HG03354 (cell line): ENCODE results near the gene MAP2K7.

Experiments
- ATAC-seq: cut with Tn5 transposase; IDR thresholded peaks from one replicate; pipeline ENCODE4 v1.9.1; 2021; ENCODE audit warnings: mild to moderate bottlenecking; ENCODE audit not compliant: unreplicated experiment, poor library complexity, severe bottlenecking

Gene MAP2K7

DNA sequence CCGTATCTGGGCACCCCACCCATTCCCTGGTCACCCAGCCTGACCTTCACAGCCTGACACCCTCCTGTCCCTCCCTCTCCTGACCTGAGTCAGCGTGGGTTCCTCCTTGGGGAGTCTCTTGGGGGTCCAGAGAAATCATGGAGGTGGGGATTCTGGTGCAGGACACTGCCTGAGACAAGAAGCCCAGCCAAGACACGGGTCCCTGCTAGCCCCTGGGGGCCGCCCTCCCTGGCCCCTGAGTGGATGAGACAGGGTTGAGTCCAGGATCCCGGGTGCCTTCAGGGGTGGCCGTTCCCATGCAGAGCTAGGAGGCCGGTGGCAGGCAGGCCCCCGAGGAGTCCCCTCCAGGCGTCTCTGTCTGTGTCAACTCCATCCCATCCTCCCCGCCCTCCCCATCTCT is 1.6 kb downstream of the MAP2K7 start:
- no peak for ATAC-seq

DNA sequence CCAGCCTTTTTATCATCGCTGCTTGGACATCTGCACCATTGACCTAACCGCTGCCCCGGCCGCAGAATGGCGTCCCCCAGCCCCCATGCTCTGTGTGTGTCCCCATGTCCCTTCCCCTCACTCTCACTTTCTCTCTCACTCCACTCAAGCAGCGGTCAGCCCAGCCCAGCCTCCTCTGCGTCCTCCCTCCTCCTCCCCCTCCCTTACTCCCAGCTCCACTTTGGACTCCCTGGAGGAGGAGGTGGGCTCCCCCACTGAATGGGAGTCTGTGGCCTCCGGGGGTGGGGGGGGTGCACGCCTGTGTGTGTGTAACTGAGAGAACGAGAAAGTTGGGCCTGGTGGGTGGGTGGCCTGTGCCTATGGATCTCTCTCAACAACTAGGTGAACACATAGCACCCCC is 2.2 kb downstream of the MAP2K7 start:
- no peak for ATAC-seq

DNA sequence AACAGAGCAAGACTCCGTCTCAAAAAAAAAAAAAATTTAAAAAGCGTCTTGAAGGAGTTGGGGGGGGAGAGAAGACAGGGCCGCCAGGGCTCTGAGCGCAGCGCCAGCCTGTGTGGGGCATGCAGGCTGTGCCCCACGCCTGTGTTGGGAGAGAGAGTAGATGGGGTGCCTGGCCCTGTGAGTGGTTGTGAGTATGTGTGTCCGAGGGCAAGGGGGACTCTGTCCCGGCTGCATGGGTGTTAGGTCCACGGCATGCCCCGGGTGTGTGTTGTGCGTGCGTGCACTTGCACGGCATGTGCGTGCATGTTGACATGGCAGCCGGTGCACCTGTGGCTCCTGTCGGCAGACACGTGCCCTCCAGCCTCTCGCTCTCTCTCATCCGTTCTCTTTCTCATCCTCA is 3.4 kb downstream of the MAP2K7 start:
- no peak for ATAC-seq

DNA sequence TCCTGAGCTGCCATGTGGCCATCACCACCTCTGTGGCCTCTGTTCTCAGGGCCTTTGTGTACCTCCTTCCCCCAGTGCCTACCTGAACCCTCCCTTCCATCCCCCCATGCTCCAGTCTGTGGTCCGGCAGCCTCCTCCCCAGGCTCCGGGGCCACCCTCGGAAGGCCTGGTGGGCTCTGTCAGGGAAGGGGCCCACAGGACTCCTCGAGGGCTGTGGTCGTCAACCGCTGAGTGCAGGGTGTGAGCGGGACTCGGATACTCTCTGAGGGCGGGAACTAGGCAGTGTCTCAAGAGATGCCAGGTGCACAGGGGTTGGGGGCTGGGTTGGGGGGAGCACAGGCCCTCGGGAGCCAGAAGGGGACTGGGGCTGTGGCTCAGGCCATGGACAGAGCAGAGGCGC is 3.9 kb downstream of the MAP2K7 start:
- no peak for ATAC-seq

DNA sequence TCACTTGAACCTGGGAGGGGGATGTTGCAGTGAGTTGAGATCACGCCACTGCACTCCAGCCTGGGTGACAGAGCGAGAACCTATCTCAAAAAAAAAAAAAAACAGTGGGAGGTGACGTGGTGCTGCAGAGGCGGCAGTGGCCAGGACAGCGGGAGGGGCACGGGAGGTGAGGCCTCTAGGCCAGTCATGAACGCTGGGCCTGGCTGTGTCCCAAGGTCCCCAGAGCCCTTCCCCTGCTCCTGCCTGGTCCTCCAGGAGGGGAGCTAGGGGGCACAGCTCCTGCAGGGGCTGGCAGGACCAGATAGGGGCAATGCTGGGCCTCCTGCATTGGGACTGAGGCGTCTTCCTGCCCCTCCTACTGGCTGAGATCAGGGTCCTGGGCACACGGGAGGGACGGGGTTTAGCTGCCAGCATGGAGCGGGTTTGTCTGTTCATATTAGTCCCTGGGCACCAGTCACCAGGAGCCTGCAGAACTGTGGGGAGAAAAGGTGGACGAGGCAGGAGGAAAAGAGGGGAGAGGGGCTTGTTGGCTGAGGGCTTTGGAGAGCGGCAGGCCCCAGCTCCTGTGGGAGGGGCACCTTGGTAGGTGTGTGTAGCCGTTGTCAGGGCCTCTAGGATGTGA is 4.5 kb downstream of the MAP2K7 start:
- ATAC-seq: no peak

DNA sequence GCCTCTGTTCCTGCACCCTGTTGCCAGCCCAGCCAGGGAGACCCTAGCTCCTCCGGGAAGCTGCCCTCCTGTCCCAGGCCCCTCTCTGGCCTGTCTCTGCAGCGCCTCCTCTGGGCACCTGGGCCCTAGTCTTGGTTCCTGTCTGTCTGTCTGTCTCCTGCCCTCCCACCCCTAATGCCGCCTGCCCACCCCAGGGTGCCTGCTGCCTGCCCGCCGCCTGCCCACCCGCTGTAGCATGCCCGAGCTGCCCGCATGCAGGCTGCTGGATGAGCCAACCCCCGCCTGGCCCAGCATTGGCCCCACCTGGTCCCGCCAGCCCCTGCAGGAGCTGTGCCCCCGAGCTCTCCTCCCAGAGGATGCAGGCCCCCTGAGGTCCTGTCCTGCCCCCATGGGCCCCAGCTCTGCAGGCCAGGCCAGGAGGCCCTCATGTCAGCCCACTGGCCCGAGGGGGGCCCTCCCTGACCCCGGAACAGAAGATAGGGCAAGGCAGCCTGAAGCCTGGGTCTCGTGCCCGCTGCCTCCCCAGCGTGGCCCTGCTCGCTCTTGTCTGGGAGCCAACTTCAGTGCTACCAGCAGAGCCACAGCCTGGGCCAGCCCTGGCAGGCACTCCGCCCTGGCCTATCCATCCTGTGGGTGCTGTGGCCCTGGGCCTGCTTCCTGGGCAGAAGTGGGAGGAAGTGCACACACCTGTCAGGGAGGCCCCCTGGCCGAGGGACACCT is 5.2 kb downstream of the MAP2K7 start:
- no peak for ATAC-seq

DNA sequence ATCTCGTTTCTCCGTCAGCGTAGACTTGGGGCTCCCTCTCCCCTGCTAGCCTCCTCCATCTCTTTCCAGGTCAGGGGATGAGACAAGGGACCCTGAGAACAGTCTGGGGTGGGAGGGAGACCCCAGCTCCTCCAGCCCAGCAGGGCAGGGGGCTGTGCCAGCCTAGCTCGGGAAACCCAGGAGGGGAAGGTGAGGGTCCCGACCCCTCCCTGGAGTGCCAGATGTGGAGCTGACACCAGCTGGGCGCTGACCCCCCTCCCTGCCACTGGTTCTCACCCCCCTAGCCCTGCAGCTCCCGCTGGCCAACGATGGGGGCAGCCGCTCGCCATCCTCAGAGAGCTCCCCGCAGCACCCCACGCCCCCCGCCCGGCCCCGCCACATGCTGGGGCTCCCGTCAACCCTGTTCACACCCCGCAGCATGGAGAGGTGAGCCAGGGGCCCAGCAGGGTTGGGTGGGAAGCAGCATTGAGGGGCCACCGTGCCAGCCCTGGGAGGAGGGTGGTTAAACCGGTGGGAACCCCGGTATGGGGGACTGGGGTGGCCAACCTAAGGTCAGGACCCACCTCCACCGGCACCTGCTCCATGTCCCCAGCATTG is 5.9 kb downstream of the MAP2K7 start:
- no peak for ATAC-seq

DNA sequence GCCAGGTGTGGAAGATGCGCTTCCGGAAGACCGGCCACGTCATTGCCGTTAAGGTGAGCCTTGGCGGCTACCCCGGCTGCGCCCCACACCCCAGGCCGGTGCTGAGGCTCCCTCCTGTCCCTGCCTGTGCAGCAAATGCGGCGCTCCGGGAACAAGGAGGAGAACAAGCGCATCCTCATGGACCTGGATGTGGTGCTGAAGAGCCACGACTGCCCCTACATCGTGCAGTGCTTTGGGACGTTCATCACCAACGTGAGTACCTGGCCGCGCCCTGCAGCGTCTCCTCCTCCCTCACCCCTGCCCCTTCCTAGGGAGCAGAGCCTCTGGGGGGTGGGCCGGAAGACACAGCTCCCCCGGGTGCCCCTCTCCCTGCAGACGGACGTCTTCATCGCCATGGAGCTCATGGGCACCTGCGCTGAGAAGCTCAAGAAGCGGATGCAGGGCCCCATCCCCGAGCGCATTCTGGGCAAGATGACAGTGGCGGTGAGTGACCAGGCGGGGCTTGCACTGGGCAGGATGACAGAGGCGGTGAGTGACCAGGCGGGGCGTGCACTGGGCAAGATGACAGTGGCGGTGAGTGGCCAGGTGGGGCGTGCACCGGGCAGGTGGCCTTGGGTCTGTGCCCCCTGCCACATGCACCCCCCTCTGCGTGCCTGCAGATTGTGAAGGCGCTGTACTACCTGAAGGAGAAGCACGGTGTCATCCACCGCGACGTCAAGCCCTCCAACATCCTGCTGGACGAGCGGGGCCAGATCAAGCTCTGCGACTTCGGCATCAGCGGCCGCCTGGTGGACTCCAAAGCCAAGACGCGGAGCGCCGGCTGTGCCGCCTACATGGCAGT is 6.9 kb downstream of the MAP2K7 start:
- ATAC-seq: no peak

DNA sequence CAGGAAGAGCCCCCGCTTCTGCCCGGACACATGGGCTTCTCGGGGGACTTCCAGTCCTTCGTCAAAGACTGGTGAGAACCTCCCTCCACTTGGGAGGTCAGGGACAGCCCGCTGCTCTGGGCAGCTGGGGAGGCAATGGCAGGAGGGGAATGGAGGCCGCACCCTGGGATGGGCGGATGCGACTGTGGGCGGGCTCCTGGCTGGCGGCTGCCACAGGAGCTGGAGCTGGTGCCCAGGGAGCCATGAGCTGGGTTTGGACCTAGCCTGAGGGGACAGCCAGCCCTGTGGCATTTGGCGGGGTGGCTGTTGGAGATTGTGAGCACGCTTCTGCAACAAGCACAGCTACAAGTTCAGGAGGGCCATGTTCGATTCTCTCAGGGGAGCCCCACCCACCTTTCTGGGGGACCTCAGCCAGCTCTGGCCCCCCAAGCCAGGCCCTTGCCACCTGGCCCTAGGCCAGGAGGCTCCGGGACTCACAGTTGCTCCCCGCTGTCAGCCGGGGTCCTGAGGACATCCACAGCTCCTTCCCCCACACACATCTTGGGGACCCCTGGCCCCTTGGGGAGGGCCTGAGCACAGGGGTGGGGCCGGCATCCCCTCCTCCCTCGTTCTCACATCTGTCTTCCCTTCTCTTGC is 7.9 kb downstream of the MAP2K7 start:
- ATAC-seq: no peak

DNA sequence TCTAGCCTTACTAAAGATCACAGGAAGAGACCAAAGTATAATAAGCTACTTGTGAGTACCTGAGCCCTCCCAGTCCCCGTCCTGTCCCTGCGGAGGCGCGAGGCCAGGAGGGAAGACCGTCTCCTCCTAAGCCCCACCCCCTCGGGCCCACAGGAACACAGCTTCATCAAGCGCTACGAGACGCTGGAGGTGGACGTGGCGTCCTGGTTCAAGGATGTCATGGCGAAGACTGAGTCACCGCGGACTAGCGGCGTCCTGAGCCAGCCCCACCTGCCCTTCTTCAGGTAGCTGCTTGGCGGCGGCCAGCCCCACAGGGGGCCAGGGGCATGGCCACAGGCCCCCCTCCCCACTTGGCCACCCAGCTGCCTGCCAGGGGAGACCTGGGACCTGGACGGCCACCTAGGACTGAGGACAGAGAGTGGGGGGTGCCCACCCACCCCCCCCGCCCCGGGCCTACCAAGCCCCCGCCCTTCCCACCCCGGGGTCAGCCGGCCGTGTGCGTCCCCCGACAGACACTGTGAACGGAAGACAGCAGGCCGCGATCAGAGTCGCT is 8.5 kb downstream of the MAP2K7 start:
- no peak for ATAC-seq

DNA sequence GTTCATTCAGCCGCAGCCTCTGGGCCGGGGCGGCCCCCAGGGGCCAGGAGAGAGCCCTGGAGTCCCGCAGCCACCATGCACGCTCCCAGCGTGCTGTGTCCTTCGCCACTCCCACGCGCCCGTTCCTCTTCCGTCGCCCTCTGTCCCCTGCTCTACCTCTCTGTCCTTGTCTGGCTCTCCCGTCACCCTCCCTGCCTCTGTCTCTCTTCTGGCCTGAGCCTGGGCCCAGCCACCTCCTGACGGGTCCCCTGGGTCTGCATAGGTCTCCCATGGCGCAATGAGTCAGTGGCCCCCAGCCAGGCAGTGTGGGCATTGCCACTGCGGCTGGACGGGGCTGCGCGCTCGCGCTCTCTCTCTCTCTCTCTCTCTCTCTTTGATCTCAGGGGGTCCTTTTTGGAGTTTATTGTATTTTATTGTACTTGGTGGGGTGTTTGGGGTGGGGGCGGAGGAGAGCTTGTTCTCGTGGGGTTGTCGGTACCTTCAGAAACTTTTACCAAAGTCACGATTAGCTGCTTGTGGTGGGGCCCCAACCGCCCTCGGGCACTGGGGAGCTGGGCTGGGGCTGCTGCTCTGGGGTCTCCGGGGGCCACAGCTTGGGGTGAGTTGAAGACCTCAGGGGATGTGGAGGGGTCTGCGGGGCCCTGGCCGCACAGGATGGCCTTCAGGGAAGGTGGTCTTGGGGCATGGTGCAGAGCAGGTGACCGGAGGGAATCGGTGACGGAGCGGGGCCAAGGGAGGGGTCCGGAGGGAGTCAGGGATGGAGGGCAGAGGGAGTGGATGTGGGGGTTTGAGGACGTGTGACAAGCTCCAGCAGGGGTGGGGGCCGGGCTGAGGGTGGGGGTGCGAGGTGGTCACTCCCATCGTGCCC is 9.3 kb downstream of the MAP2K7 start:
- no peak for ATAC-seq

DNA sequence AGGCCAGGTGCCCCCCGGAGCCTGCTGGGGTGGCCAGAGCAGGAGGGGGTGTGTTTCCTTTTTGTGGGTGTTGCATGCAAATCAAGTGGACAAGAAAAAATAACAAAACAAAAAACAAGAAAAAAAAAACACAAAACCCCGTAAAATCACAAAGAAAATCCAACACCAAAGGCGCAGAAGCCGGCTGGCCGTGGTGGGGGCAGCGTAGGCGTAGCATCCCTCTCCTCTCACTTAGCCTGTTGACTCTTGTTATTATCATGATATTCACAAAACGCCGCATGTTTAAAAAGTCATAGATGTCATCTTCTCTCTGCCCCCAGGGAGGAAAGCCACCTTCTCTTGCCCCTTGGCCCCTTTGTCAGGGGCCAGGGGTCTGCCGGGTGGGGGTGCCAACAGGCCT is 10.0 kb downstream of the MAP2K7 start:
- ATAC-seq: no peak

DNA sequence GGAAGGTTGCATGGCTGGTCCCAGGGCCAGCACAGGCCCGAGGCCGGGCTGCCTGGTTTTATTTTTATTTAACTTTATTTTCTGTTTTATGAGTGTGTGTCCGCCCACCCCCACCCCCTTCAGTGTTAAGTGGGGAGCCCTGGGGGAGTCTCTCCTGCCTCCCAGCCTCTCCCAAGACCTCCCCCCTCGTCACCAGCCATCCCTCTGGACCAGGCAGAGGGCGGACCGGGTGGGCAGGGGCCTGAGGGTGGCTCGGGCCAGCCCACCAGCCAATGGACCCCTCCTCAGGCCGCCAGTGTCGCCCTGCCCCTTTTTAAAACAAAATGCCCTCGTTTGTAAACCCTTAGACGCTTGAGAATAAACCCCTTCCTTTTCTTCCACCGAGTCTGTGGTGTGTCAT is 10.4 kb downstream of the MAP2K7 start:
- ATAC-seq: no peak

DNA sequence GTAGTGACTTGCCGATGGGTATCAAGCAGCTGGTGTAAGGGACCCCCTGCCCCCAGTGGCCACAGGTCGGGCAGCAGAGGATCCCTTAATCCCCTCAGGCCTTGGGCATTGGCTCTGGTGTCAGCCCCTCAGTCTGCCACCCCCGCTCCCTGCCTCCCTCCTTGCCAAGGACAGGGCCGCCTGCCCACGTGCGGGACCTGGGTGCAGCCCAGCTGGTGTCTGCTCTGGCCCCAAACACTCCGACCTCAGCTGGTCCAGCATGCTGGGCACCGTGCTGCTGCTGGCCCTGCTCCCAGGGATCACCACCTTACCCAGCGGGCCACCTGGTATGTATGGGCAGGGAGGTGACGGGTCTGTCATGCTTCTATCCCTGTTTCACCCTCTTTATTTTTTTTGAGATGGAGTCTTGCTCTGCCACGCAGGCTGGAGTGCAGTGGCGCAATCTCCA is 10.9 kb downstream of the MAP2K7 start, which contains the start of gene TGFBR3L:
TSS of gene TGFBR3L (plus strand) at position 233 of the 448 bp plus-strand sequence.
- ATAC-seq: no peak

DNA sequence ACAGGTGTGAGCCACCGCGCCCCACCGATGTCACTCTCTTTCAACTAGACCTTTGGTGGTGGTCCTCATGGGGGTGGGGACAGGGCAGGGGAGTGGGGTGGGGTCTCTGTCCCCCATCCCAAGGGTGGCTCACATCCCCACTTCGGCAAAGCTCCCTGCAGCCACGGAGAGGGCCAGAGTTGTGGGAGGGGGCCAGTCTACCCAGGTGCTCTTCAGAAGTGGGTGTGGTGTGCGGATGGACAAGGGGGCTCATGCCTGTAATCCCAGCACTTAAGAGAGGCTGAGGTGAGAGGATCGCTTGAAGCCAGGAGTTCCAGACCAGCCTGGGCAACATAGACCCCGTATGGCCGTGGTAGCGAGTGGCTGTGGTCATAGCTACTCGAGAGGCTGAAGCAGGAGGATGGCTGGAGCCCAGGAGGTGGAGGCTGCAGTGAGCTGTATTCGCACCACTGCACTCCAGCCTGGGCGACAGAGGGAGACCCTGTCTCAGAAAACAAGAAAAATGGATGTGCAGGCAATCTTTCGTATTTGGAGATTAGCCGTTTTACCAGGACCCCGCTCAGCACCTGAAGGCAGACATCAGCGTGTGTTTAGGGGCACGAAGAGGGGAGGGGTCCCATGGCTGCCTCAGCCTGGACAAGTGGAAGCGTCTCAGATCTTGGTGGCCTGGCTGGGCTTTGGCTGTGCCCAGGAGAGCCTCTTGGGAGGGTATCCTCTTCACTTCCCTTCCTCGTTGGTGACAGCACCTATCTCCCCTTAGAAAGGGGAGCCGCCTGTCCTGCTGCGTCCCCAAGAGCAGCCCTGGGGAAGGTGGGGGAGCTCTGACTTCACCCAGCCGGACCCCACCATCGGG is 11.8 kb downstream of the MAP2K7 start:
- ATAC-seq: no peak

DNA sequence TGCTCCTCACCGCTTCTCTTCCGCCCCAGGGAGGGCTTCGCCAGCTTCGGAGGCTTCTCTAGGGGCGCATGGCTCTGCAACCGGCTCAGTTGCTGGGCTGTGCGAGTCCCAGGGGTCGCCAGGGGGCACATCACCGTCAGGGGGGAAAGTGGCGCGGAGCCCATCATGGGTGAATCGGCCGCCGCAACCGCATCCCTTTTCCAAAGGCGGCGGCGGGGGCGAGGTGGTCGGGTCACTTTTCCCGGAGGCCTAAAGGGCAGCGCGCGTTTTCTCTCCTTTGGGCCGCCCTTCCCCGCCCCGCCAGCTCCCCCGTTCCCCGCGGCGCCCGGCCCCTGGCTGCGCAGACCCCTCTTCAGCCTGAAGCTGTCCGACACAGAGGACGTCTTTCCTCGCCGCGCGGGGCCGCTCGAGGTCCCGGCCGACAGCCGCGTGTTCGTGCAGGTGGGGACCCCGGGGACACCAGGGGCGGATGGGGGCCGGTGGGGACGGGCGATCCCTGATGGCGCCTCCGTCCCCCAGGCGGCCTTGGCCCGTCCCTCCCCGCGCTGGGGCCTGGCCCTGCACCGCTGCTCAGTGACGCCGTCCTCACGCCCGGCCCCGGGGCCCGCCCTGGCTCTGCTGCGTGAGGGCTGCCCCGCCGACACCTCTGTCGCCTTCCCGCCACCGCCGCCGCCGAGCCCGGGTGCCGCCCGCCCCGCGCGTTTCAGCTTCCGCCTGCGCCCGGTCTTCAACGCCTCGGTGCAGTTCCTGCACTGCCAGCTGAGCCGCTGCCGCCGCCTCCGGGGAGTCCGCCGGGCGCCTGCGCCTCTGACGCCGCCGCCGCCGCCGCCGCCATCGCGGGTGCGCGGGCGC is 12.7 kb downstream of the MAP2K7 start:
- no peak for ATAC-seq

DNA sequence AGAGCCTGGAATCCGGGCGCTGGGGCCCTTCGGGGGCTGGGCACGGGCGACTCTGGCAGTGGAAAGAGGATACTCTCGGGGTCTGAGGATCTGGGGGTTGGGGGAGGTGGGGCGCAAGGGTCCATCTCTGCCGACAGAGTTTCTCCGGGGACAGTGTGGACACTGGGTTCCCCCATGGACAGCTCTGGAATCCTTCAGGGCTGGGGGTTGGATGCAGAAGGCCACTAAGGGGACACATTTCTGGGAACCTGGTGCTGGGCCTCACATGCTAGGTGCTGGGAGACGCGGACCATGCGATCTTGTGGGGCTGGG is 13.2 kb downstream of the MAP2K7 start:
- no peak for ATAC-seq
